GM12891 (cell line): ENCODE data around the gene CFAP410.

Experiments
- PAX5 ChIP-seq: IDR thresholded peaks from 2 replicates; pipeline ENCODE4 v1.6.1; 2011; ENCODE audit warnings: low read length, moderate library complexity, mild to moderate bottlenecking; ENCODE audit not compliant: insufficient read depth, severe bottlenecking
- POLR2A ChIP-seq: IDR thresholded peaks from 2 replicates; pipeline ENCODE4 v1.6.1; 2011; ENCODE audit warnings: low read depth, low read length, control low read depth
- POLR2AphosphoS5 ChIP-seq: IDR thresholded peaks from 2 replicates; pipeline ENCODE4 v1.6.1; 2011; ENCODE audit warnings: low read depth, low read length, control low read depth
- POU2F2 ChIP-seq: IDR thresholded peaks from 2 replicates; pipeline ENCODE4 v1.6.1; 2011; ENCODE audit warnings: low read depth, mild to moderate bottlenecking, control low read depth, low read length, moderate library complexity
- SPI1 ChIP-seq: IDR thresholded peaks from 2 replicates; pipeline ENCODE4 v1.6.1; 2011; ENCODE audit warnings: low read depth, low read length, control low read depth
- TAF1 ChIP-seq: IDR thresholded peaks from 2 replicates; pipeline ENCODE4 v1.6.1; 2011; ENCODE audit warnings: low read depth, low read length, control low read depth

GRCh38 chr21:44335266-44336059, 3.7 kb downstream of the CFAP410 start:
- no peak for TF ChIP-seq POLR2A
- TF ChIP-seq TAF1 = no peak
- TF ChIP-seq SPI1 = no peak
- no peak for TF ChIP-seq POLR2AphosphoS5
- no peak for TF ChIP-seq PAX5
- no peak for TF ChIP-seq POU2F2
